Endodermal cell (in vitro differentiated cells): ENCODE data around the gene ZWILCH. TPM values are rescaled to one million over a fixed set of nuclear protein-coding genes. Genes with fewer than 3 reads are reported as not detected.

Experiments used
- DNase-seq: peaks from one replicate; pipeline ENCODE4 v3.0.0-alpha.2; 2017
- H3K27ac ChIP-seq: 2 replicates; pipeline ENCODE4 v1.5.1; 2013; ENCODE audit warnings: mild to moderate bottlenecking, low read depth, low read length, moderate library complexity
- H3K27me3 ChIP-seq: 2 replicates; pipeline ENCODE4 v1.6.1; 2013; ENCODE audit warnings: mild to moderate bottlenecking, low read length, moderate library complexity; ENCODE audit not compliant: insufficient read depth, control insufficient read depth, poor library complexity, severe bottlenecking
- H3K36me3 ChIP-seq: 2 replicates; pipeline ENCODE4 v1.7.0; 2013; ENCODE audit warnings: mild to moderate bottlenecking, low read length, moderate library complexity; ENCODE audit not compliant: control insufficient read depth, insufficient read depth
- H3K4me1 ChIP-seq: one replicate; pipeline ENCODE4 v1.7.0; 2013; ENCODE audit warnings: low read length; ENCODE audit not compliant: control insufficient read depth, insufficient read depth
- H3K4me3 ChIP-seq: 2 replicates; pipeline ENCODE4 v1.5.1; 2013; ENCODE audit warnings: mild to moderate bottlenecking, low read length, moderate library complexity
- H3K9ac ChIP-seq: 2 replicates; pipeline ENCODE4 v1.6.1; 2013; ENCODE audit warnings: mild to moderate bottlenecking, low read length, moderate library complexity; ENCODE audit not compliant: poor library complexity, severe bottlenecking; ENCODE audit errors: extremely low read depth
- H3K9me3 ChIP-seq: 2 replicates; pipeline ENCODE4 v1.6.1; 2013; ENCODE audit warnings: mild to moderate bottlenecking, low read length, moderate library complexity; ENCODE audit not compliant: control insufficient read depth
- H3K27ac Mint-ChIP-seq: 2 replicates; pipeline ENCODE4 v1.8.0; 2020; ENCODE audit warnings: mixed read lengths
- H3K27me3 Mint-ChIP-seq: 2 replicates; pipeline ENCODE4 v1.8.0; 2021; ENCODE audit warnings: mild to moderate bottlenecking, mixed read lengths; ENCODE audit not compliant: insufficient read depth
- H3K36me3 Mint-ChIP-seq: 2 replicates; pipeline ENCODE4 v1.8.0; 2020; ENCODE audit warnings: low read depth, mixed read lengths
- H3K4me1 Mint-ChIP-seq: 2 replicates; pipeline ENCODE4 v1.8.0; 2020; ENCODE audit warnings: mixed read lengths
- H3K4me3 Mint-ChIP-seq: 2 replicates; pipeline ENCODE4 v1.8.0; 2020; ENCODE audit warnings: mild to moderate bottlenecking, moderate library complexity, mixed read lengths
- H3K9me3 Mint-ChIP-seq: 2 replicates; pipeline ENCODE4 v1.8.0; 2020; ENCODE audit warnings: mild to moderate bottlenecking, mixed read lengths
- CTCF ChIP-seq: fragments of 200-600 bp; sonication (generic); conservative IDR thresholded peaks from 2 replicates; pipeline ENCODE4 v1.5.0; 2021; ENCODE audit warnings: antibody characterized with exemption, mild to moderate bottlenecking
- WGBS, 2 experiments: methylation state at CpG; one replicate each; pipeline versions ENCODE4 v1.1.5 to v1.1.7; 2013; ENCODE audit warnings: missing lambda C conversion rate in 2 of 2, mixed read lengths in 1 of 2; ENCODE audit not compliant: insufficient coverage in 1 of 2, insufficient read length in 1 of 2; 5-methylcytosine and 5-hydroxymethylcytosine counted together
- total RNA-seq, 2 donors: library from RNA; stranded (reverse); fragmentation: NEBNext Ultra II Directional in 1 of 2; extraction: Animal tissue kit (Norgen Biotek cat#: 25700) in 1 of 2; gene quantifications; 2 replicates in 1 of 2; 3 replicates in 1 of 2; pipeline ENCODE4 v1.2.1, GENCODE V29; 2021

The ZWILCH gene
- total RNA-seq, 2 donors from 2014 or later: 37.3 to 44.2 TPM

- H3K4me1 Mint-ChIP-seq: peaks cover 13% of the 10 kb centered on the region
- H3K9me3 ChIP-seq: no peaks in the 10 kb centered on the region
- no peak overlapping the region for H3K27ac Mint-ChIP-seq
- TF ChIP-seq CTCF: no peak
- no peak overlapping the region for H3K4me3 Mint-ChIP-seq
- no peaks in the 10 kb centered on the region for H3K9me3 Mint-ChIP-seq
- WGBS, 2 experiments: 87 to 95% methylated on average over 5 to 6 of the region's 6 CpGs
- peaks cover 91% of the 10 kb centered on the region for H3K36me3 ChIP-seq
- H3K9ac ChIP-seq: no peak overlapping the region
- H3K27me3 Mint-ChIP-seq: no peaks in the 10 kb centered on the region
- H3K36me3 Mint-ChIP-seq: peaks cover 75% of the 10 kb centered on the region
- DNase-seq: peak; percentile 20
- no peaks in the 10 kb centered on the region for H3K27me3 ChIP-seq
- H3K4me3 ChIP-seq: no peak overlapping the region
- H3K27ac ChIP-seq: no peak overlapping the region
- no peaks in the 10 kb centered on the region for H3K4me1 ChIP-seq
Measured at GRCh38 chr15:66489179-66489791, 15.8 kb upstream of the ZWILCH start.

GRCh38 chr15:66491846-66492245 is 13.3 kb upstream of the ZWILCH start:
- Mint-ChIP-seq H3K4me1 (peaks cover 20% of the 10 kb centered on the region), H3K27me3 (no peaks in the 10 kb centered on the region), H3K36me3 (peaks cover 63% of the 10 kb centered on the region), H3K27ac (no peak overlapping the region), H3K4me3 (no peak overlapping the region), H3K9me3 (no peaks in the 10 kb centered on the region)
- Histone ChIP-seq H3K4me3 (no peak overlapping the region), H3K27me3 (no peaks in the 10 kb centered on the region), H3K4me1 (no peaks in the 10 kb centered on the region), H3K9ac (no peak overlapping the region), H3K36me3 (peaks cover 88% of the 10 kb centered on the region), H3K27ac (no peak overlapping the region), H3K9me3 (no peaks in the 10 kb centered on the region)
- WGBS, 2 experiments: 91 to 100% methylated on average over 1 to 3 of the region's 3 CpGs
- DNase-seq: no peak
- TF ChIP-seq CTCF: no peak

- DNase-seq: no peak
- Mint-ChIP-seq H3K27me3 (no peaks in the 10 kb centered on the region), H3K27ac (no peak overlapping the region), H3K36me3 (peaks cover 56% of the 10 kb centered on the region), H3K9me3 (no peaks in the 10 kb centered on the region), H3K4me3 (no peak overlapping the region), H3K4me1 (peaks cover 20% of the 10 kb centered on the region)
- Histone ChIP-seq H3K4me1 (peaks cover 2% of the 10 kb centered on the region), H3K9ac (no peak overlapping the region), H3K27me3 (no peaks in the 10 kb centered on the region), H3K9me3 (no peaks in the 10 kb centered on the region), H3K27ac (no peak overlapping the region), H3K36me3 (peaks cover 81% of the 10 kb centered on the region), H3K4me3 (no peak overlapping the region)
- WGBS, 2 experiments: 88 to 100% methylated on average over 2 of the region's 2 CpGs
- TF ChIP-seq CTCF: no peak
Measured at GRCh38 chr15:66494262-66494661, 10.9 kb upstream of the ZWILCH start.
